Measurements from ENCODE around the gene REXO1.

REXO1 gene

GRCh38 chr19:1851654-1852580, 3.6 kb upstream of the REXO1 start:
- in situ Hi-C loops (cut with MboI; ENCODE audit: low sequenced_read_pairs) = no loop called here

- in situ Hi-C loops (cut with MboI; ENCODE audit: low sequenced_read_pairs) = no loop called here
These were observed 2.7 kb upstream of the REXO1 start for GRCh38 chr19:1850809-1851653.

- in situ Hi-C loops (cut with MboI; ENCODE audit: low sequenced_read_pairs) = no loop called here
These were observed 1.7 kb upstream of the REXO1 start for GRCh38 chr19:1849886-1850398.

- in situ Hi-C loops (cut with MboI; ENCODE audit: low sequenced_read_pairs) = no loop called here
These were observed 820 bp upstream of the REXO1 start for GRCh38 chr19:1849132-1849474.

- in situ Hi-C loops (cut with MboI; ENCODE audit: low sequenced_read_pairs) = no loop called here
These were observed 442 bp downstream of the REXO1 start for GRCh38 chr19:1847684-1848398.

- in situ Hi-C loops (cut with MboI; ENCODE audit: low sequenced_read_pairs) = no loop called here
These were observed 967 bp downstream of the REXO1 start for GRCh38 chr19:1847348-1847683.

- in situ Hi-C loops (cut with MboI; ENCODE audit: low sequenced_read_pairs) = no loop called here
These were observed 1.6 kb downstream of the REXO1 start for GRCh38 chr19:1846517-1847204.

- in situ Hi-C loops (cut with MboI; ENCODE audit: low sequenced_read_pairs) = no loop called here
These were observed 2.6 kb downstream of the REXO1 start for GRCh38 chr19:1845642-1846041.

GRCh38 chr19:1845125-1845515, 3.2 kb downstream of the REXO1 start:
- in situ Hi-C loops (cut with MboI; ENCODE audit: low sequenced_read_pairs) = no loop called here

GRCh38 chr19:1844513-1845124, 3.7 kb downstream of the REXO1 start:
- in situ Hi-C loops (cut with MboI; ENCODE audit: low sequenced_read_pairs) = no loop called here

- in situ Hi-C loops (cut with MboI; ENCODE audit: low sequenced_read_pairs) = no loop called here
These were observed 4.5 kb downstream of the REXO1 start for GRCh38 chr19:1843646-1844394.

GRCh38 chr19:1843116-1843515, 5.2 kb downstream of the REXO1 start:
- in situ Hi-C loops (cut with MboI; ENCODE audit: low sequenced_read_pairs) = no loop called here

- in situ Hi-C loops (cut with MboI; ENCODE audit: low sequenced_read_pairs) = no loop called here
These were observed 6.9 kb downstream of the REXO1 start for GRCh38 chr19:1841209-1841924.

- in situ Hi-C loops (cut with MboI; ENCODE audit: low sequenced_read_pairs) = no loop called here
These were observed 7.7 kb downstream of the REXO1 start for GRCh38 chr19:1840541-1841115.

- in situ Hi-C loops (cut with MboI; ENCODE audit: low sequenced_read_pairs) = no loop called here
These were observed 8.4 kb downstream of the REXO1 start for GRCh38 chr19:1839658-1840540.

- in situ Hi-C loops (cut with MboI; ENCODE audit: low sequenced_read_pairs) = no loop called here
These were observed 10.6 kb downstream of the REXO1 start for GRCh38 chr19:1837625-1838105.

- in situ Hi-C loops (cut with MboI; ENCODE audit: low sequenced_read_pairs) = no loop called here
These were observed 11.1 kb downstream of the REXO1 start for GRCh38 chr19:1837222-1837565.

All from HL-60/S4 (cell line).